Progenitor cell of endocrine pancreas (in vitro differentiated cells): ENCODE results near the gene ULK4. TPM values are rescaled to one million over a fixed set of nuclear protein-coding genes. Genes with fewer than 3 reads are reported as not detected.
"Not testable (repeated sequence)": the region's sequence is repeated elsewhere in the genome, so short reads cannot be mapped to it uniquely, and the experiment has no call there.

Source experiments
- DNase-seq: peaks from one replicate; pipeline ENCODE4 v3.0.0; 2021; ENCODE audit warnings: low spot score; ENCODE audit not compliant: unreplicated experiment
- H3K27ac Mint-ChIP-seq: 2 replicates; pipeline ENCODE4 v1.8.0; 2021; ENCODE audit warnings: mild to moderate bottlenecking, moderate library complexity, mixed read lengths
- H3K27me3 Mint-ChIP-seq: 2 replicates; pipeline ENCODE4 v1.8.0; 2021; ENCODE audit warnings: mixed read lengths
- H3K36me3 Mint-ChIP-seq: 2 replicates; pipeline ENCODE4 v1.8.0; 2022; ENCODE audit warnings: mixed read lengths; ENCODE audit not compliant: insufficient read depth
- H3K4me1 Mint-ChIP-seq: 2 replicates; pipeline ENCODE4 v1.8.0; 2021; ENCODE audit warnings: low read depth, mixed read lengths
- H3K4me3 Mint-ChIP-seq: 2 replicates; pipeline ENCODE4 v1.8.0; 2021; ENCODE audit warnings: low read depth, mild to moderate bottlenecking, moderate library complexity, mixed read lengths
- H3K9me3 Mint-ChIP-seq: 2 replicates; pipeline ENCODE4 v1.8.0; 2021; ENCODE audit warnings: low read depth, mixed read lengths
- CTCF ChIP-seq: fragments of 200-600 bp; sonication (generic); IDR thresholded peaks from one replicate; pipeline ENCODE4 v1.5.0; 2021; ENCODE audit warnings: antibody characterized with exemption, mild to moderate bottlenecking; ENCODE audit not compliant: unreplicated experiment
- total RNA-seq: library from RNA; stranded (reverse); gene quantifications from 2 replicates; pipeline ENCODE4 v1.2.1, GENCODE V29; 2021

ULK4 gene
- total RNA-seq, 1 donor from 2014 or later, result 14.2 TPM

GRCh38 chr3:41989518-41989917 lies 27.6 kb upstream of the ULK4 start:
- Mint-ChIP-seq H3K36me3 (no peaks in the 10 kb centered on the region), H3K4me3 (no peak overlapping the region), H3K27me3 (no peaks in the 10 kb centered on the region), H3K9me3 (no peaks in the 10 kb centered on the region), H3K4me1 (no peaks in the 10 kb centered on the region), H3K27ac (no peak overlapping the region)
- DNase-seq, result no peak
- no peak for TF ChIP-seq CTCF

GRCh38 chr3:41987627-41988026 lies 25.7 kb upstream of the ULK4 start:
- no peak overlapping the region for H3K4me3 Mint-ChIP-seq
- H3K9me3 Mint-ChIP-seq, result no peaks in the 10 kb centered on the region
- H3K27me3 Mint-ChIP-seq, result no peaks in the 10 kb centered on the region
- no peak for DNase-seq
- H3K27ac Mint-ChIP-seq, result peak overlapping the region; percentile 4
- no peak for TF ChIP-seq CTCF
- H3K4me1 Mint-ChIP-seq, result no peaks in the 10 kb centered on the region
- no peaks in the 10 kb centered on the region for H3K36me3 Mint-ChIP-seq

GRCh38 chr3:41986561-41986960 lies 24.7 kb upstream of the ULK4 start:
- H3K27ac Mint-ChIP-seq, result no peak overlapping the region
- no peaks in the 10 kb centered on the region for H3K27me3 Mint-ChIP-seq
- no peaks in the 10 kb centered on the region for H3K4me1 Mint-ChIP-seq
- H3K9me3 Mint-ChIP-seq, result no peaks in the 10 kb centered on the region
- no peak overlapping the region for H3K4me3 Mint-ChIP-seq
- no peak for TF ChIP-seq CTCF
- H3K36me3 Mint-ChIP-seq, result no peaks in the 10 kb centered on the region
- no peak for DNase-seq

GRCh38 chr3:41985018-41985417 lies 23.1 kb upstream of the ULK4 start:
- Mint-ChIP-seq H3K4me1 (no peaks in the 10 kb centered on the region), H3K36me3 (no peaks in the 10 kb centered on the region), H3K27ac (no peak overlapping the region), H3K9me3 (no peaks in the 10 kb centered on the region), H3K4me3 (no peak overlapping the region), H3K27me3 (no peaks in the 10 kb centered on the region)
- TF ChIP-seq CTCF, result no peak
- DNase-seq, result no peak

- not testable (repeated sequence) for H3K36me3 Mint-ChIP-seq, H3K27me3 Mint-ChIP-seq, DNase-seq, H3K4me3 Mint-ChIP-seq, H3K27ac Mint-ChIP-seq, H3K4me1 Mint-ChIP-seq, H3K9me3 Mint-ChIP-seq
Observed at GRCh38 chr3:41983091-41983490, 21.2 kb upstream of the ULK4 start.

GRCh38 chr3:41977401-41977800 lies 15.5 kb upstream of the ULK4 start:
- H3K36me3 Mint-ChIP-seq, H3K4me1 Mint-ChIP-seq, H3K4me3 Mint-ChIP-seq, H3K27me3 Mint-ChIP-seq, H3K9me3 Mint-ChIP-seq, H3K27ac Mint-ChIP-seq, DNase-seq: not testable (repeated sequence)
